Heart right ventricle (tissue), 16 donors: ENCODE data around the gene UBE2L5. TPM values are rescaled to one million over a fixed set of nuclear protein-coding genes. Genes with fewer than 3 reads are reported as not detected.

Experiments used
- ATAC-seq, 8 donors: fragments of 200-7000 bp; cut with Tn5 transposase; one replicate each; pipeline ENCODE4 v1.9.1; 2020; ENCODE audit warnings: mild to moderate bottlenecking in 8 of 8, moderate library complexity in 8 of 8, moderate number of reproducible peaks in 1 of 8
- DNase-seq, 2 donors: peaks; one replicate each; pipeline ENCODE4 v3.0.0-alpha.2; 2020
- H3K27ac ChIP-seq, 10 donors: fragments of 200-600 bp; sonication (generic) in 2 of 10; one replicate each; pipeline versions ENCODE4 v1.5.0 to v1.8.0; 2020 to 2022; ENCODE audit warnings: mild to moderate bottlenecking in 3 of 10
- H3K27me3 ChIP-seq, 7 donors: fragments of 200-600 bp; one replicate each; pipeline ENCODE4 v1.8.0; 2021 to 2022; ENCODE audit warnings: mild to moderate bottlenecking in 2 of 7
- H3K36me3 ChIP-seq, 9 donors: fragments of 200-600 bp; sonication (generic) in 1 of 9; one replicate each; pipeline versions ENCODE4 v1.5.0 to v1.8.0; 2020 to 2022; ENCODE audit warnings: mild to moderate bottlenecking in 2 of 9
- H3K4me1 ChIP-seq, 9 donors: fragments of 200-600 bp; sonication (generic) in 1 of 9; one replicate each; pipeline versions ENCODE4 v1.5.0 to v1.8.0; 2020 to 2022; ENCODE audit warnings: mild to moderate bottlenecking in 4 of 9
- H3K4me3 ChIP-seq, 10 donors: fragments of 200-600 bp; sonication (generic) in 2 of 10; one replicate each; pipeline versions ENCODE4 v1.5.0 to v1.8.0; 2020 to 2022; ENCODE audit warnings: mild to moderate bottlenecking in 7 of 10, moderate library complexity in 2 of 10
- H3K9me3 ChIP-seq, 11 donors: fragments of 200-600 bp in 10 of 11; sonication (generic) in 2 of 11; one replicate each; pipeline versions ENCODE4 v1.5.0 to v1.8.0; 2013 to 2022; ENCODE audit warnings: mild to moderate bottlenecking in 2 of 11, control low read depth in 1 of 11, moderate library complexity in 1 of 11
- CTCF ChIP-seq, 9 donors: fragments of 200-600 bp; sonication (generic) in 2 of 9; IDR thresholded peaks; one replicate each; pipeline versions ENCODE4 v1.5.0 to v1.8.0; 2021 to 2022; ENCODE audit warnings: antibody characterized with exemption in 9 of 9, mild to moderate bottlenecking in 5 of 9, moderate library complexity in 1 of 9
- WGBS, 2 donors: extraction: QIAGEN DNeasy Blood & Tissue Kit; methylation state at CpG; one replicate each; pipeline ENCODE4 v1.1.7; 2013; ENCODE audit warnings: inconsistent platforms in 1 of 2; 5-methylcytosine and 5-hydroxymethylcytosine counted together
- intact Hi-C, 10 donors: fragments of 100-400 bp; cut with DNase I; formaldehyde crosslinking; loops; one replicate each; pipeline versions ENCODE4 v1.11.1 to v1.14.2; 2022
- polyA plus RNA-seq, 2 donors: library from polyadenylated mRNA; stranded (reverse); fragments of 200-250 nt; gene quantifications; one replicate each; pipeline ENCODE4 v1.2.3, GENCODE V29; 2013
- total RNA-seq, 10 donors: library from RNA; stranded (reverse); fragmentation: NEBNext Ultra II Directional in 3 of 10; extraction: Animal tissue kit (Norgen Biotek cat#: 25700) in 3 of 10; gene quantifications; one replicate each; pipeline versions ENCODE4 v1.2.1 to v1.2.4, GENCODE V29; 2021 to 2023
- donor health status: Arrhythmogenic right ventricular cardiomyopathy.
- donor health status: ischemic (EF 13 %, LVEDD 7.1; RV severe dilation, severe dysfunction).
- donor health status: healthy with polysubstance abuse.
- donor health status: DM: no; HTN: yes; CAD: no.
- donor health status: DM: no; HTN: no; CAD: no.
- donor health status: ischemic (EF 25% LVEDD 6.9; RV normal size, moderate dysfunction).
- donor health status: ischemic (EF 25% LVEDD 5.7; RV mildly dilated, moderate dysfunction).
- donor health status: healthy.
- donor health status: DM: yes; HTN: yes; CAD: no.
- donor health status: Ischemic cardiomyopathy.
- donor health status: ischemic (EF 35%, LVEDD 5.7; RV mildly dilated, moderate dysfunction).
- donor health status: nonischemic (EF 11% LVEDD 7.7; RV severe dilation, severe dysfunction).
- donor health status: DM: yes; HTN: yes; CAD: no.
- donor health status: PGD.
- donor health status: ischemic (EF 29% LVEDD 5.4; RV normal size, mild dysfunction).
- donor health status: nonischemic (EF 23%, LVEDD 6.1; RV moderate dilation, normal function).

Gene UBE2L5
- total and polyA plus RNA-seq, 12 donors = 0.04 to 0.42 TPM; not detected in 10

- no peaks in the 10 kb centered on the region for H3K36me3 ChIP-seq
- WGBS, 2 donors = 96% methylated on average over 8 of the region's 8 CpGs
- H3K9me3 ChIP-seq = no peaks in the 10 kb centered on the region
- DNase-seq (no peak), ATAC-seq (no peak)
- H3K27ac ChIP-seq = no peak overlapping the region
- H3K4me3 ChIP-seq = no peak overlapping the region
- peaks cover 0 to 25% (median 11%) of the 10 kb centered on the region in 9 donors for H3K4me1 ChIP-seq
- TF ChIP-seq CTCF (IDR thresholded peaks at IDR 0.05) = no peak
- no peaks in the 10 kb centered on the region for H3K27me3 ChIP-seq
- intact Hi-C loops = loop anchor here (1.0 to 10.0 kb wide), 10 partner anchors 40 to 395 kb away; partner anchors contain the start of genes HMGB1 (in 2 of the 10), KATNAL1 (in 2 of the 10) and USPL1 (in 2 of the 10)
Measured at GRCh38 chr13:30406779-30407416, 15.4 kb upstream of the UBE2L5 start.

DNA sequence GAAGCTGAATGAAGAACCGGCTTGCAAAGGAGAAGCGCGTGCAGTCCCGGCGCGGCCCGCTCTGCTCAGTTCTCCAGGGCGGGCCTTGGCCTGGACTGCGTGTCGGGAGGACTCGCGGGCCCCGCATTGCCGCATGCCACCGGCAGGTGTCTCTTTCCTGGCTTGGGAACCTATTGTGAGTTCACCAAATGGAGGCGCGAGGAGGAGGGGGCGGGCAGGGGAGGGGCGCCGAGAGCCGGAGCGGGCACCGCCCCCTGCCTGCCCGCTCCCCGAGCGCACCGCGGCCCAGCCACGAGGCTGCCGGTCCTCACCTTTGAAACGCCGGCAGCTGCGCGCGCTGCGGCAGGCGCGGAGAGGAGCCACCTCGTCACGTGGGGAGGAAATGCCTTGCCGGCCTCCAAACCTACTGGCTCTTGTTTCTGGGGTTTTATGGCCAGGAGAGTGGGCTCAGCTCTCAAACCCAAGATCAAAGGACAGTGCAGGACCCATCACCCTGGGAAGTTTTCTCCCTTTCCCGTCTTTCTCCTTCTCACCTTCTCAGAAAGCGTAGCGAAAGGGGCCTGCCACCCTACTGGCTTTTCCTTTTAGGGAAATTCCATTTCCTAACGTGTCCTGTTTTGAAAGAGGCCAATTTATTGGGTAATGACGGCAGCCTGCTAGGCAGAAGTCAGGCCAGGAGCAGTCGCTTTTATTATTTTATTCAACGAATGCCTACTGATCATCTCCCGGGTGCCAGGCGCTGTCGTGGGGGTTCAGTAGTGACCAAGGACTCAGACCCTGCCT, 13.8 kb upstream of the UBE2L5 start:
- 14 to 17% methylated on average over 47 to 51 of the region's 51 CpGs for WGBS, 2 donors
- no peaks in the 10 kb centered on the region for H3K36me3 ChIP-seq
- ATAC-seq = peak; percentile 95 to 98 (median 96)
- TF ChIP-seq CTCF (IDR thresholded peaks at IDR 0.05) = peak; percentile 71 to 83 (median 79)
- H3K27me3 ChIP-seq = no peaks in the 10 kb centered on the region
- H3K4me3 ChIP-seq = peak overlapping the region in 9 of 10 donors; percentile 23 to 56 (median 48)
- peak overlapping the region; percentile 27 to 92 (median 84) for H3K27ac ChIP-seq
- no peaks in the 10 kb centered on the region for H3K9me3 ChIP-seq
- DNase-seq = peak; percentile 95 to 97
- intact Hi-C loops = loop anchor here (1.0 to 10.0 kb wide), 12 partner anchors 14 to 394 kb away; partner anchors contain the start of genes HMGB1 (in 3 of the 10), KATNAL1 (in 2 of the 10), USPL1 (in 2 of the 10) and UBE2L5 (in 1 of the 10)
- H3K4me1 ChIP-seq = peaks cover 0 to 28% (median 11%) of the 10 kb centered on the region in 9 donors

- no peak for TF ChIP-seq CTCF (IDR thresholded peaks at IDR 0.05)
- peaks cover 0 to 33% (median 11%) of the 10 kb centered on the region in 9 donors for H3K4me1 ChIP-seq
- no peak overlapping the region for H3K4me3 ChIP-seq
- H3K27me3 ChIP-seq = no peaks in the 10 kb centered on the region
- DNase-seq (peak in 1 of 2 donors; percentile 34), ATAC-seq (peak in 5 of 8 donors; percentile 32 to 53 (median 44))
- no peaks in the 10 kb centered on the region for H3K36me3 ChIP-seq
- intact Hi-C loops = loop anchor here (2.0 to 10.0 kb wide), 11 partner anchors 13 to 392 kb away; partner anchors contain the start of genes HMGB1 (in 2 of the 10), KATNAL1 (in 2 of the 10), USPL1 (in 2 of the 10) and UBE2L5 (in 1 of the 10)
- peak overlapping the region in 8 of 10 donors; percentile 4 to 92 (median 82) for H3K27ac ChIP-seq
- H3K9me3 ChIP-seq = no peaks in the 10 kb centered on the region
- 68 to 79% methylated on average over 13 of the region's 13 CpGs for WGBS, 2 donors
Measured at GRCh38 chr13:30409886-30410704, 12.2 kb upstream of the UBE2L5 start.
